Kidney glomerular epithelial cell (primary cell): Measurements from ENCODE around the gene THRB.

ENCODE experiments used
- DNase-seq: peaks from one replicate; lab custom pipeline; 2025; lab: John Stamatoyannopoulos, UW

Gene THRB

DNA sequence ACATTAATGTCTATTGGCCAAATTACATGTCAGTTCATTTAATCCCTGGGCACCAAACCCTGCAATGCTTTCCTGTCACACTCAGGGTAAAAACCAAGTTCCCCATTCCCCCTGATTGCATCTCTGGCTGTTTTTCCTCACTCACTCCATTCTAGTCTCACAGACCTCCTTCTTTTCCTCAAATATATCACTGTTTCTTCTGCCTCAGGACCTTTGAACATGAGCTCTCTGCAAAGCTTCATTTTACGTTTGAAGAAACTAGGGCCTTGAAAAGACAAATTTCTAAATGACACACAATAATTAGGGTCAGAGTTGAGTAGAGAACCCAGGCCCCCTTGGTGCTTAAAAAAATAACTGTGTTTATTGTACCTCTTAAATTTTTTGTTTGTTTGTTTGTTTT, 230.6 kb downstream of the THRB start:
- no peak for DNase-seq

GRCh38 chr3:24263069-24263668, 231.5 kb downstream of the THRB start:
- DNase-seq = no peak

DNA sequence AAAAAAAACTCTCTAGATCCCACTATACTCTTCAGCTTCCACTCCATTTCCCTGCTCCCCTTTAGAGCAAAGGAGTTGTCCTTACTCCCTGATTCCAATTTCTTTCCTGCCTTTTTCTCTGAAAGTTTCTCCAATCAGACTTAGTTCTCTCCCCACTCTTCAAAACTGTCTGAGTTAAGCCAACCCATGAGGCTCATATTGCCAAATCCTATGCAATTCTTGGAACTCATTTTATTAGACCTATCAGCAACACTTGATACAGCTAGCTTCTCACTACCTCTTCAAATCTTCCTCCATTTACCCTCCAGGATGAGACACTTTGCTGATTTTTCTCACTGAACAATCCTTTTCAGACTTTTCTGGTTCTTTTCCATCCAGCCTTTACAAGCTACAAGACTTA, 233.1 kb downstream of the THRB start:
- no peak for DNase-seq

DNA sequence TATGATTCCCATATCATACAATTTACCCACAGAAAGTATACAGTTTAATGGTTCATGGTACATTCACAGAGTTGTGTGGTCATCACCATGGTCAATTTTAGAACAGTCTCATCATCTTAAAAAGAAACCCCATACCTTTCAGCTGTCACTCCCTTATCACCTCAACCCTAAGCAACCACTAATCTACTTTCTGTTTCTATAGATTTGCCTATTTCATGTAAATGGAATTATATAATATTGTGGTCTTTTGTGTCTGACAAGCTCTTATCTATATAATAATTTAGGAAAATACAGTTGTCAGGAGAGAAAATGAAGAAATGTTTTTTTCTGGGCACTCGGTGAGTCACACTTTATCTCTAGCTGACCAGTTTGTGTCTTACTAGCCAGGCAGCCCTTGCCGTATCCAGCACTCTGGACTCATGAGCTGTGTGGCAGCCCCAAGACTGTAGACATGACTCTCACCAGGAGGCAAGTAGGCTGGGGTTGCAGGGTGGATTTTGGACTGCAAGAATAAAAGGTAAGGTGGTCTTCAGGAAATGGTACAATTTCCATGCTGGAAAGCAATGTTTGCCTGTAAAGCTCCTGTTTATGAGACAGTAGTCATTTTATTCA, 234.6 kb downstream of the THRB start:
- DNase-seq = no peak

DNA sequence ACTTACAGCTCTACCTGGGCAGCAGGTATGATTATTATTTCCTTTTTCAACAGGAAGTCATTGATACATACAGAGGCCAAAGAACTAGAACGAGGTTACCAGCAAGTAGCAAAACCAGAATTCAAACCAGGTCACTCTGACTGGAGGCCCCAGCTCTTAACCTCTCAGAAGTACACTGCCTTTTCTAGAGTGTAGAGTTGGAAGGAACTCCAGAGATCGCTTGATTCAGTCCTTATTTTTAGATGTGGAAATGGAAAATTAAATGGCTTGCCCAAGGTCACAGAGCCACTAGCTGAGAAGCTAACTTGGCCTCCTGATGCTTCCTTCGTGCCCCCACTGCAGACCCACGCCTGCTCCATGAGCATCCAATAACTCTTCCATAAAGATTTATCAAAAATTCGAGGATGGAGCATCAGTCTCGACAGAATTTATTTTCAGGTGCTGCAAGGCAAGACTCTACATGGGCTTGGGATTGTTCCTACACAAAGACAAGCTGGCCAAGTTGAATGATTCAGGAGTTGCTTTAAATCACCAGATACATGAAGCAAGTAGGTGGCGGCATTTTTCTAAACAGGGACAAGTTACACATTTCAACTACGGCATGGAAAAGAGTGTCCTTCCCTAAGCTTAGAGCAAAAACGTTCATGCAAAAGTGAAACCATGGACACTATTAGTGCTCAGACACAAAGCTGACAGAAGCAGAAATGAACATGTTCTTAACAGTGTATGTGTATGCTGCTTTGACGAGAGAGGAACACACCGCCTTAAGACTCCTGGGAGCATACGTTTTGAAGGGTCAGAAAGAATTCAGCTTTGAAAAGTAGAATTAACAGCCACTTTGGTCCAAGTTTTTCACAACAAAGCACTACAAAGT, 235.7 kb downstream of the THRB start:
- no peak for DNase-seq

DNA sequence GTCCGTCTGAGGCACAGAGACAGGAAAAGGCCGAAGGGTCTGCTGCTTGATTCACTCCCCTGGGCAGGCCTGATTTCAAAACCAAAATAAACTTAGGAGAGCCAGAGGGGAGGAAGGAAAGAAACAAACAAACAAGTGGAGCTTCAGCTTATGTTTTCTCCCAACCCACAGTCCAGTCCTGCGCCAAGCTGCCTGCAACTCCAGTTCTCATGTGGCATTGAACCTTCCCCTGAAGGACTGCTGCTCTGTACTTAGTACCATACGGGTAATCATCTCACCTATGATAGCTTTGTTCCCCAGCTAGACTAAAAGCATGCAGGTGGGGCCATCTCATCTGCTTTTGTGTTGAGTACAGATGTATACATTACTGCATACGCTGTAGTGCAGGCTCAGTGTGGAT, 236.4 kb downstream of the THRB start:
- no peak for DNase-seq

GRCh38 chr3:24255414-24255813, 239.2 kb downstream of the THRB start:
- DNase-seq = no peak

- peak; percentile 74 for DNase-seq
These were observed 240.0 kb downstream of the THRB start for GRCh38 chr3:24254649-24255048.

- no peak for DNase-seq
These were observed 241.3 kb downstream of the THRB start for GRCh38 chr3:24253336-24253735.

GRCh38 chr3:24249523-24249922, 245.1 kb downstream of the THRB start:
- no peak for DNase-seq

DNA sequence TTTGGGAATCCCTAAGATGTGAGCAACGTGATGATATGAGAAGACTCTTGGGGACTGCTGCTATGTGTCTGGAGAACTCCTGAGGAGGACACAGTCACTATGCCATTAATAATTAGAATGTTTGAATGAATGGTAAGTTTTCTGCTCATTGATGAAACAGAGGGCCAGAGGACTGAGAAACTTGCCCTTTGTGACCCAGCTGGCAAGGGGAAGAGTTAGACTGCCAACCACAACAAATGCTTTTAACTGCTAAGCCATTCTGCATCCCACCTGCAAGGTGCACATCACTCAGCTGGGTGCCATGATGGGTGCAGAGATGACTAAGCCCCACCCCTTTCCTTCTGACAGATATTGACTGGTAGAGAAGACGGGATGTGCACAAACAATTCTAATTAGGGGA, 249.6 kb downstream of the THRB start:
- DNase-seq = no peak

GRCh38 chr3:24244491-24244890, 250.2 kb downstream of the THRB start:
- DNase-seq = no peak

DNA sequence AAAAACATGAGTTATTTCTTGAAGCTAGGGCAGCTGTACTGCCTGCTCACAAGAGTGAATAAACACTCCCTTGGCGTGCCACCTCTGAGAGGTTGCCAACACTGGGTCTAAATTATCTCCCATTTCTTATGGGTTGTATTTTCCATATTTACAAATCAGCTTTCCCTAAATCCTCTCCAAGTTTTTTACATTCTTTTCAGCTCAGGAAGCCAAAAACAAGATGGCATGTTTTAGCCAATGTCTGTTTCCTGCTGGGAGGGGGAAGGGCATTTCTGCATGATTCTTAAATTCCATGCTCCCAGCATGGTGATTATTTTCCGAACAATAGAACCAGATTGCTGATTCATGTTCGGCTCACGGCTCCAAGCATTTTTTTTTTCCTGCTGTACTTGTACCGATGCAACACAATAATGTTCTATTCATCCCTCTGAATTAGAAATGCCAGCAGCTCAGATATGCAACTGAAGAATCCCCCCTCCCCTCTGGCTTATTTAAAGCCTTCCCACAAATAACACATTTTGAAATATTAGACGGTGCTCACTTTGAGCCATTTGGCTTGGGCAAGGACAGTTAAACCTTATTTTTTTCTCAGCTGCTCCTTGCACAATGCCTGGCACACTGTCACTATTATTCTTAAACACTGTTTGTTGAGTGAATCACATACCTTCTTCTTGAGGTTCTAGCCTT, 252.5 kb downstream of the THRB start:
- peak; percentile 42 for DNase-seq

DNA sequence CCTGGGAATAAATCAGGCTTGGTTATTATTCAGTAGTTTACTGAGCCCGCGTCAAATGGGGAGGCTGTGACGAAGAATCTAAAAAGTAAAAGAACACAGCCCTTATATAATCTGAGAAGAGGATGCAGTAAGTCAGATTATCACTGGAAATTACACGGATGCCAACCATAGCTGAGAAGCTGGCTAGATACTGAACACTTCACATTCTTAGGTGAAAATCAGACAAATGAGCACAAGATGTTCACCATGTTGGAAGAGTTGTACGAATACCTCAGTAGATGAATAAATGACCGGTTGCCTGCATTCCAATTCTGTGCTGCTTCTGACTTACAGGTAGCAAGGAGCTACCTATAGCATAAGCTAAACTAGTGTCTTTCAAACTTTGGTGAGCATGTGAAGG, 254.3 kb downstream of the THRB start:
- DNase-seq = no peak

DNA sequence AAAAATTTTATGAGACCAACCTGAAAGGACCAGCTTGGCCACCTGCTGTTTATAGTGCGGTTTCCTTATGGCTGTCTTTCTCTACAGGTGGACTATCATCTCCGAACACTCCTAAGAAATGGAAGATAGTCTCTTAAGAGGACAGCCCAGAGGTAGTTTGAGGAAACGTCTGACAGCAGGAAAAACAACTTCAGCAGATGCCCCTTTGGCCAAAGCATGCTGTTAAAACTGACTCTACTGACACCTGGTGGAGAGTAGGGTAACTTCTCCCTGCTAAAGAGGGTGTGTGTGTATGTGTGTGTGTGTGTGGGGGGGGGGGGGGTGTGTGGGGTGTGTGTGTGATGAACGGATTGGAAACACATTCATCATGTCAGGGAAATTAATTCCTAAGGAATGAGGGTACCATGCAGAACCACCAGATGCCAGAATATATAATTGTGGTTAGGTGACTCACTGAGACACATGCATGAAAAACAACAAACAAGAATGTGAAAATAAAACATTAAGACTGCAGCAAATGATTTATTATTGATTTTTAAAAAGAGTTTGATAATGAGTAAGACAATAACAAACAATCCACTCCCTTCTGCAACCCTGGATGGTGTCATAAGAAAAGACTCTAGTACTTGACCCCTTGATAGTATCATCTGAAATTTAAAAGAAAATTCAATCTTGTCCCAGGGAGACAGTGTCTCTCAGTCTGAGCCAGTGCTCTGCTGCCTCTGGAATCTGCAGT, 256.5 kb downstream of the THRB start:
- DNase-seq = peak; percentile 93

DNA sequence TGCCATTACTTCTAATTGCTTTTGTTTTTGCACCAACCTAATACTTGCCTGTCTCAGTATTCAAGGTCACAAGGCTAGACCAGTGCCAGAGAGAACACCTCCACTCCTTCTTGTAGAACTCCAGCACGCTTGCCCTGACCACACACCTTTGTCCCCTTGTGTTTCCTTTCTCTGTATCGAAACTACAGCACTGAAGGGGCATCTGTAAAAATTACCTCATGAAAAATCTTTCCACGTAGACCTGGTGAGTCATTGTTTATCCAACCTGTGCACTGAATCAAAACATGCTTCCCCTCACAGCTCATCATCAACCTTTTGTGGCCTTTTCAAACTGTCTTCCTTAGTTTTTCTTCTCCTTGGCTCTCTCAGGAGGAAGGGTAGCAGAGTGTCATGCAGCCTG, 259.5 kb downstream of the THRB start:
- DNase-seq = peak; percentile 92

- DNase-seq = no peak
These were observed 261.9 kb downstream of the THRB start for GRCh38 chr3:24232784-24233183.

DNA sequence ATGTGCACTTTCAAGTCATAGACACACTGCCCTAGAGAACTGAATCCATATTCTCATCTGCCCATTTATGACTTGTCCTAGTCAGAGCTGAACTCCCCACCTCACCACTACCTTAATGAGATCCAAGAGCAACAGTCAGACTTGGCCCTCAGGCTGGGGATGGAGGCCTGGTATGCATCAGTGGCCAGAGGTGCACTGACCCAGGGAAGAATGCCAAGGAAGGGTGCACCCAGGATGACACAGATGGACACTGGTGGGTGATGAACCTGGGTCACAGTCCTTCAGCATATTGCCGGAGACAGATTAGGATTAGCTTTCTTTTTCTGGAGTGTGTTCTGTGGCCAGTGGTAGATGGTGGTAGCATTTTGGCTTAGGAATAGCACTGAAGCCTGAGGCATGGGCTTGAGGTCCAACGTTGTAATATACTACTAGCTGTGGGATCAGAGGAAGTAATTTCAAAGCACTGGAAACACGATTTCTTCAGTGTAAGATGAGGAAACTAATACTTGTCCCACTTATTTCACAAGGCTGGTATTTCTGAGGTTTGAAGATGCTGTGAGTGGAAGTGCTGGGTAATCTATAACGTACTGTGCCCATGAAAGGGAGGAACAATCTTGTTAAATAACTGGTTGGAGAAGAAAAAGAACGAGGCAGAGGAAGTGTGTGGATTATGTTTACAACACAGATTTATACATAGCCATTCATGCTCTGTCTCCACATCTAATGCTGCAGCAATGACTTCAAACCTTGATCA, 265.0 kb downstream of the THRB start:
- no peak for DNase-seq

DNA sequence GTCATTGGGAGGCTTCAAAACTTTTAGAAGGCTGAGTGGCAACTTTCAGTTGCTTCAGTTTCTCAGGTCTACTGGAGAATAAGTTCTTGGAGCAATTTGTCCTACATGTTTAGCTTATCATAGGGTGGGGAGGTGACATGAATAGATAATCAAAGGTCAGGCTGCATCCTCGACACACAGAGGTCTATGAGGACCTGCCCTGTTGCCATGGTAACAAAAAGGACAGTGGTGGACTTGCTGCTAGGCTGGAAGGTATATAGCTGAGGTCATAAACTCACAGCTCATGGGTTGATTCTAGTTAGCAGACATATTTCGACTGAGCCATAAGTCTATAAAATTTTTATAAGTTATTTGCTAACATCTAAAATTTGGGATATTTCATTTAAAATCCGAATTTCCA, 267.0 kb downstream of the THRB start:
- no peak for DNase-seq

- no peak for DNase-seq
These were observed 268.3 kb downstream of the THRB start for GRCh38 chr3:24226397-24226796.

DNA sequence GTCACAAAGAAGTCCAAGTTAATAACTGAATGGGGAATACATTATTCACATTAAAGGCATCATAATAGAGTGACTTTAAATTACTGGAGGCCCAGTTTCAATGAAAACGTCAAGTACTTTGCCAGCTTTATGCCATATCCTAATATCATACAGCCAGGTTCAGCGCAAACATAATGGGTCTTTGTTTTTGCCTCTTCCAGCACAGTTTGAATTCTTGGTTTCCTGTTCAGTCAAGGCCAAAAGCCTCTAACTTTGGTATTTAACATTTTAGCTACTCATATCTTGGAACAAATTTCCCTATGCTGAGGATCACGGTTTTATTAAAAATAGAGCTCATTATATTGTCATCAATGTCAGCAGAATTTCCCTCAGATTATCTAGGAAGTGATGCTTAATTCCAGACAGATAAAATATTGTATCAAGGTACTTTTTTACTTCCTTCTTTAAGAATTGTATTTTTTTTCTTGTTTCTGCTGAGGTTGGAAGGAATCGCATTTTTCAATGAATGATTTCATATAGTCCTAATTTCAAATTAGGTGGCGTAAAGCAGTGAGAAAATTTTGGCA, 269.2 kb downstream of the THRB start:
- no peak for DNase-seq
